Muscle of leg (tissue), 11 donors: ENCODE results near the gene CAB39L. TPM values are rescaled to one million over a fixed set of nuclear protein-coding genes. Genes with fewer than 3 reads are reported as not detected.

Source experiments
- DNase-seq: peaks from one replicate; pipeline ENCODE4 v3.0.0; 2013
- H3K27ac ChIP-seq: one replicate; pipeline ENCODE4 v1.5.1; 2013; ENCODE audit warnings: mild to moderate bottlenecking, low read length, control low read depth
- H3K27me3 ChIP-seq: one replicate; pipeline ENCODE4 v1.6.1; 2013; ENCODE audit warnings: low read length; ENCODE audit not compliant: control insufficient read depth, insufficient read depth
- H3K36me3 ChIP-seq: one replicate; pipeline ENCODE4 v1.6.1; 2013; ENCODE audit warnings: low read length; ENCODE audit not compliant: control insufficient read depth, insufficient read depth
- H3K4me1 ChIP-seq: one replicate; pipeline ENCODE4 v1.6.1; 2013; ENCODE audit warnings: low read length; ENCODE audit not compliant: control insufficient read depth, insufficient read depth
- H3K4me3 ChIP-seq: one replicate; pipeline ENCODE4 v1.5.1; 2013; ENCODE audit warnings: low read length, control low read depth
- H3K9me3 ChIP-seq: replicated peaks from 2 replicates; pipeline ENCODE4 v1.6.1; 2013; ENCODE audit warnings: low read depth, low read length; ENCODE audit not compliant: control insufficient read depth
- WGBS: methylation state at CpG from one replicate; pipeline ENCODE4 v1.1.5; 2013; ENCODE audit warnings: missing lambda C conversion rate; ENCODE audit not compliant: insufficient coverage; 5-methylcytosine and 5-hydroxymethylcytosine counted together
- polyA plus RNA-seq, 8 donors: library from polyadenylated mRNA; unstranded; fragments of 120-200 nt; gene quantifications; one replicate each; pipeline versions ENCODE4 v1.2.1 to v1.2.3, GENCODE V29; 2013; ENCODE audit warnings: inconsistent platforms in 1 of 8, low replicate concordance in 1 of 8; ENCODE audit not compliant: insufficient read length in 8 of 8, insufficient read depth in 1 of 8
- total RNA-seq: library from RNA; stranded (reverse); fragments of 120-200 nt; gene quantifications from one replicate; pipeline ENCODE4 v1.2.4, GENCODE V29; 2013

CAB39L gene
- total and polyA plus RNA-seq, 9 donors: 3.5 to 6.1 (median 4.5) TPM

GRCh38 chr13:49315756-49316482, 127.9 kb downstream of the CAB39L start:
- Histone ChIP-seq H3K9me3 (no peaks in the 10 kb centered on the region), H3K27ac (no peak overlapping the region), H3K27me3 (no peaks in the 10 kb centered on the region), H3K36me3 (no peaks in the 10 kb centered on the region), H3K4me3 (no peak overlapping the region), H3K4me1 (peaks cover 4% of the 10 kb centered on the region)
- DNase-seq: no peak
- no CpG with 5 or more reads among the region's 5 CpGs for WGBS

- Histone ChIP-seq H3K36me3 (no peaks in the 10 kb centered on the region), H3K9me3 (no peaks in the 10 kb centered on the region), H3K4me3 (no peak overlapping the region), H3K27ac (no peak overlapping the region), H3K4me1 (peaks cover 4% of the 10 kb centered on the region), H3K27me3 (no peaks in the 10 kb centered on the region)
- no peak for DNase-seq
- 62% methylated on average over 2 of the region's 3 CpGs for WGBS
Observed at GRCh38 chr13:49315036-49315565, 128.8 kb downstream of the CAB39L start.

- no peaks in the 10 kb centered on the region for H3K27me3 ChIP-seq
- no peaks in the 10 kb centered on the region for H3K36me3 ChIP-seq
- no peak overlapping the region for H3K4me3 ChIP-seq
- no peaks in the 10 kb centered on the region for H3K9me3 ChIP-seq
- peaks cover 4% of the 10 kb centered on the region for H3K4me1 ChIP-seq
- H3K27ac ChIP-seq: no peak overlapping the region
- no peak for DNase-seq
- WGBS: 89% methylated on average over 2 of the region's 6 CpGs
Observed at GRCh38 chr13:49314344-49314882, 129.5 kb downstream of the CAB39L start.

- WGBS: 78% methylated on average over 6 of the region's 6 CpGs
- peaks cover 18% of the 10 kb centered on the region for H3K4me1 ChIP-seq
- no peak for DNase-seq
- no peak overlapping the region for H3K27ac ChIP-seq
- H3K4me3 ChIP-seq: no peak overlapping the region
- no peaks in the 10 kb centered on the region for H3K36me3 ChIP-seq
- H3K27me3 ChIP-seq: no peaks in the 10 kb centered on the region
- H3K9me3 ChIP-seq: no peaks in the 10 kb centered on the region
Observed at GRCh38 chr13:49311816-49312215, 132.0 kb downstream of the CAB39L start.

GRCh38 chr13:49310251-49310650, 133.6 kb downstream of the CAB39L start:
- WGBS: 84% methylated on average over 2 of the region's 3 CpGs
- Histone ChIP-seq H3K9me3 (no peaks in the 10 kb centered on the region), H3K27ac (no peak overlapping the region), H3K4me1 (peaks cover 30% of the 10 kb centered on the region), H3K27me3 (no peaks in the 10 kb centered on the region), H3K4me3 (no peak overlapping the region), H3K36me3 (no peaks in the 10 kb centered on the region)
- DNase-seq: no peak

- DNase-seq: peak; percentile 24
- Histone ChIP-seq H3K36me3 (no peaks in the 10 kb centered on the region), H3K27ac (no peak overlapping the region), H3K4me3 (no peak overlapping the region), H3K4me1 (peaks cover 32% of the 10 kb centered on the region), H3K27me3 (no peaks in the 10 kb centered on the region), H3K9me3 (no peaks in the 10 kb centered on the region)
- WGBS: 71% methylated on average over 8 of the region's 11 CpGs
Observed at GRCh38 chr13:49308921-49309408, 134.9 kb downstream of the CAB39L start.

GRCh38 chr13:49308097-49308875, 135.6 kb downstream of the CAB39L start:
- Histone ChIP-seq H3K4me3 (no peak overlapping the region), H3K4me1 (peaks cover 30% of the 10 kb centered on the region), H3K27me3 (no peaks in the 10 kb centered on the region), H3K36me3 (no peaks in the 10 kb centered on the region), H3K9me3 (no peaks in the 10 kb centered on the region), H3K27ac (peak overlapping the region; percentile 85)
- peak; percentile 94 for DNase-seq
- 12% methylated on average over 4 of the region's 7 CpGs for WGBS

- Histone ChIP-seq H3K4me1 (peaks cover 30% of the 10 kb centered on the region), H3K27ac (peak overlapping the region; percentile 85), H3K36me3 (no peaks in the 10 kb centered on the region), H3K4me3 (no peak overlapping the region), H3K9me3 (no peaks in the 10 kb centered on the region), H3K27me3 (no peaks in the 10 kb centered on the region)
- DNase-seq: peak; percentile 60
- WGBS: 62% methylated on average over 4 of the region's 6 CpGs
Observed at GRCh38 chr13:49307365-49307764, 136.5 kb downstream of the CAB39L start.

GRCh38 chr13:49305792-49306425, 138.0 kb downstream of the CAB39L start:
- peak; percentile 49 for DNase-seq
- 43% methylated on average over 10 of the region's 15 CpGs for WGBS
- Histone ChIP-seq H3K9me3 (no peaks in the 10 kb centered on the region), H3K36me3 (no peaks in the 10 kb centered on the region), H3K4me3 (no peak overlapping the region), H3K27ac (no peak overlapping the region), H3K27me3 (no peaks in the 10 kb centered on the region), H3K4me1 (peaks cover 38% of the 10 kb centered on the region)
